NOMO-1 treated with dmso at 0.1 percent for 144 hours (cell line): ENCODE results near the gene CMBL.

Experiments used
- DNase-seq: peaks from one replicate; lab custom pipeline; 2025; ENCODE audit not compliant: unreplicated experiment; lab: John Stamatoyannopoulos, UW

CMBL gene

DNA sequence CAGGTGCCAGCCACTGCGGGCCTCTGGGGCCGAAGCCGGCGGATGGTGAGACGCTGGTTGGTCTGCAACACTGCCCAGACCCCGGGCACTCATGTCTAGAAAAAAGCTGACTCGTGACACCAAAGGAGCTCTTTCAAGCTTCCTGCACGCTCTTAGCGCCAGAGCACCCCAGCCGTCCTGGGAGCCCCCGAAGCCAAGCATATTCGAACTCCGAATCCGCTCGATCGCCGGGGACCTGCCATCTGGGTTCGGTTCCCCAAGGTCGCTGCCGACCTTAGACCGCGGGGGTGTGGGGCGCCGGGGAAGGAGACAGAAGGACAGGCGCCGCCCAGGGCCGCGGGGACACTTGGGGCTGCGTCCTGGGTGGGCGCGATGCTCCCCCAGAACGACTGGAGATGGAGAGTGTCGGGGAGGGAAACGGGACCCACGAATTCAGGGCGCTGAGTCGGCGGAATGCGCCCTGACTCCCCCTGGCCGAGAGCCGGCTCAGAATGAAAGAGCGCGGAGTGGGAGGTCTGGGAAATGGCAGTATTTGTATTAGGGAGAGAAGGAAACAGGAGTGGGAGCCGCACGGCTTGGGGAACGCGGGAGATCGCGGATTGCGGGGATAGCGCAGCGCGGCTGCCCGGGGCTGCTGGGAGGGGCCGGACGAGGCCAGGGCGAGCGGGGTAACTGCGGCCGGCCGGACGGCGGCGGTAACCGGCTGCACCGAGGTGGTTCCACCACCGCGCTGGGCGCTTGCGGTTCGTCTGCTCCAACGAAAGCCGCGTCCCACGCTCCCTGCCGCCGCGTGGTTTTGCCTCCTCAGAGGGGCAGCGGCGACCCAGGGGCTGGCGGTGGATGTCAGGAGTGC, 25.7 kb upstream of the CMBL start:
- no peak for DNase-seq

DNA sequence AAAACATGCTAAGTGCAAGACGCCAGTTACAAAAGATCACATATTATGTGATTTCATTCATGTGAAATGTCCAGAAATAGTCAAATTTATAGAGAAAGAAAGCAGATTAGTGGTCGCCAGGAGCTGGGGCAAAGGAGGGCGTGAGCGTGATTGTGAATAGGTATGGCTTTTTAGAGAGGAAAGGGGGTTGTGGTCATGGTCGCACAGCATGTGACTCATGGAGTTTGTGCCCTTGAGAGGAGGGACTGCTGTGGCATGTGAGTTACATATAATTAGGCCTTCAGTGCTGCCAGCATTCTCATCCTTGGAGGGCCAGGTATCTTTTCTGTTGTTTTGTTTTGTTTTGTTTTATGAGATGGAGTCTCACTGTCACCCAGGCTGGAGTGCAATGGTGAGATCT, 24.6 kb upstream of the CMBL start:
- no peak for DNase-seq

DNA sequence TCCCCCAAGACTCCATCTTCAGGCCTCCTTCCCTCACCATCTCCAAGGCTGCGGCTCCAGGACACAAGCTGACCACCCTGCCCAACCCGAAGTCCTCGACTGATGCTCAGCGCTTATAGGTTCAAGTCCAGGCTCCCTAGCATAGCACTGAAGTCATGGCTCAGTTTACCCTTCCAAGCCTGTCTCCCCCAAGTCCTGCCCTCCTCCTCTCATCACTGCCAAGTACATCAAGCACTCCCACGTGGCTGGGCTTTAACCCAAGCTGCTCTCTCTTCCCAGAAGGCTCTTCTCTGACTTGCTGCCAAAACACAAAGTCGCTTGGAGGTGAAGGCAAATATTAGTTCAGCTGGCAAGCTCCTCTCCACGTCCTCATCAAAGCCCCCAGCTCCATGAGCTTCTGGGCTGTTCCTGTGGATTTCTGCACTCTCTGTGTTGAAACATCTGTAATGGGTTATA, 23.7 kb upstream of the CMBL start:
- DNase-seq = no peak

DNA sequence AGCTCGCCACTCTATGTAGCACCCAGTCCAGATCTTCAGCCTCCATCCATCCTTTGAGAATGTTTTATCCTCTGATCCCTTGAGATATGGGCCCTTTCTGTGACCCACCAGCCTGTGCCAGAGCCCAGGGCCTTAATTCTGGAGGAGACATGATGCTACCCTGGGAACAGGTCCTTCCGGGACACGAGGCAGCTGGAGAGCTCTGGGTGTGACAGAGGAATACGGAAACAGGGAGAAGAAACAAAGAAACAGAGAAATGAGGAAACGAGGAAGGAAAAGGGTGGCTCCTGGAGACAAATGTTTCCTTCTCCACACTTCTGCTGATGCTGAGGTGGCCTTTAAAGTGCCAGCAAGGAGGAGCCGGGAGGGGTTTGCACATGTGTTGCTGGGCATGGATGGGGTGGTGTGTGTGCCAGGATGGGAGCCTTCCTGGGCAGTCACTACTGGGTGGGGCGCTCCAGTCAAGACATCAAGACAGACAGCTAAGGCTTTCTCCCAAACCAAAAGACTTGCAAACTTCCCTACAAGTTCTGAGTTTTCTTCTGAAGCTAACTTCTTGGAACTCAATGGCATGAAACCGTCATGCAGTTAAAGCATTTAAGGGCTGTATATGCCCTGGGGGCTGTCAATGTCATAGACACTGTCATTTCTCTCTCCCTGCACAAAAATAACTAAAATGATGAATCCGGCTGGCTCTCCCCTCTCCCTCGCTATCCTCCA, 23.0 kb upstream of the CMBL start:
- no peak for DNase-seq

DNA sequence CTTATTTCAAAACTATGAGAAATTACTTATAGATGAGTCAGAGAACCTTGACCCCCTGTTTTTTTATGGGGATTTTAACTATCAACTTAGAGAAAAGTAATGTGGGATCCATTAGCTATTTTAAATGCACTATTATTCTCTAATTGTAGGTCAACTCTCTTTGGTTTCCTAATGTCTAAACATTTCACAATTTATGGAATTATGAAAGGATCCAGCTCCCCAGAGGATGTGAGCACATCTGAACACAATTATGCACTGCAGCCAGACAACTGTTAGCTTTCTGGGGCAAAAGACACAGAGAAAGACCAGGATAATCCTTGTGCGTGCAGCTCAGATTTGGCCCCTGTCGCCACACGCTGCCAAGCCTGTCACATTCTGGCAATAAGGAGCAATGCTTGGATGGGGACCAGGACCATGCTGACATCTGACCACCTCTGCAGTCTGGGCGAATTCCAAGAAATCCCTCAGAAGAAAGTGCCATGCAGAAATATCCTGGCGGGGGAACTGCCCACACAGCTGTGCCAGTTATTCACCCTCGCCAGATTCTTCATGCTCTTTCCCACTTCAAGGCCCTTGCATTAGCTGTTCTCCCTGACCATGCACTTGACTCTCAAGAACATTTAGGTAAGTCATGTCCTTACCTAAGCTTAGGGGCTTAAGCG, 22.2 kb upstream of the CMBL start:
- DNase-seq = no peak

DNA sequence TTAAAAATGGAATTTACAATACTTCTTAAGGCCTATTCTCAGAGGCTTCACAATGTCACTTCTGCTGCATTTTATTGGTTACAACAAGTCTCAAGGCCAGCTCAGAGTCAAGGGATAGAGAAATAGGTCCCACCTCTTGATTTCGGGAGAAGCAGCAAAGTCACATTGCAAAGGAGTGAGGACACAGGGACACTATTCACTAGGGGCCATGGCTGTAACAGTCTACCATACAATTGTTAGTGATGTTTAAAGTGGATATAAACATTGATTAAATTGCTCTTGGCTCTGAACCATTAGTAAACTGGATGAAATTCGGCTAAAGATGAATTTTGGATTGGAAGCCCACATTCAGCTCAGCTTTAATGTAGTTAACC, 21.7 kb upstream of the CMBL start:
- DNase-seq = no peak

DNA sequence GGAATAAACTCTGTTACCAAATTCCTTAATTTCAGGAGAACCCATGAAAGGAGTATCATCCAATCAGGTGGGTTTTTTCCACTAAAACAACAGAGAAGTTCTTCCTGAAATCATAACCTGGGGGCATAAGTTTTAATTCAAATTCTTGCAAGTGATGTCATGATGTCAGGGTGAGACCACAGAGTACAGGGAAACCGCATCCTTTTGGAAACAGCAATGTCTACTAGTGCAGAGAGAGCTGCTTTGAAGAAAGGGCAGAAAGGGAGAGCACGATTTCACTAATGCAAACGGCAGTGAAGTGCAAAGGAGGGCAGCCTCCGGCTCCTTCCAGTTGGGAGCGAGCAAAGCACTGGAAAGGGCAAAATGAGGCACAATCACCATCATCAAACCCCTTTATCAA, 20.6 kb upstream of the CMBL start:
- DNase-seq = no peak

DNA sequence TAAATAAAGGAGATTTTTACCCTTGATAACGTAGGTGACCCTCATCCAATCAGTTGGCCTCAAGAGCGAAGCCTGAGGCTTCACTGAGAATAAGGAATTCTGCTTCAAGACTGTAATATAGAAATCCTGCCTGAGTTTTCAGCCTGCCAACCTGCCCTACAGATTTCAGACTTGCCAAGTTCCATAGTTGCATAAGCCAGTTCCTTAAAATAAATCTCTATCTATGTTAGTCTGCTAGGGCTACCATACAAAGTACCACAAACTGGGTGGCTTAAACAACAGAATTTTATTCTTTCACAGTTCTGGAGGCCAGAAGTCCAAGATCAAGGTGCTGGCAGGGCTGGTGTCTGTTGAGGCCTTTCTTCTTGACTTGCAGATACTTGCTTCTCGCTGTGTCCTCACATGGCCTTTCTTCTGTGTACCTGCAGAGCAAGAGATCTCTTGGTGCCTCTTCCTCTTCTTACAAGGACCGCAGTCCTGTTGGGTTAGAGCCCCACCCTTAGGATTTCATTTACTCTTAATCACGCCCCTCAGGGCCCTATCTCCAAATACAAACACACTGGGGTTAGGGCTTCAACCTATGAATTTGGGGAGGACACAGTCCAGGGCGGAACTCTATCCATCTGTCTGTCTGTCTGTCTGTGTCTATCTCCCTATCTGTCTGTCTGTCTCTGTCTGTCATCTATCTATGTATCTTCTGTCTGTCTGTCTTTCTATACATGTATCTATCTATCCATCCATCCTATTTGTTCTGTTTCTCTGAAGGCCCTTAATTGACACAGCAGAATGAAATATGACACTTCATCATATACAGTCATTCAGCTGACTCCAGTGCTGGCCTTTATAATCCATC, 17.0 kb upstream of the CMBL start:
- peak; percentile 86 for DNase-seq

DNA sequence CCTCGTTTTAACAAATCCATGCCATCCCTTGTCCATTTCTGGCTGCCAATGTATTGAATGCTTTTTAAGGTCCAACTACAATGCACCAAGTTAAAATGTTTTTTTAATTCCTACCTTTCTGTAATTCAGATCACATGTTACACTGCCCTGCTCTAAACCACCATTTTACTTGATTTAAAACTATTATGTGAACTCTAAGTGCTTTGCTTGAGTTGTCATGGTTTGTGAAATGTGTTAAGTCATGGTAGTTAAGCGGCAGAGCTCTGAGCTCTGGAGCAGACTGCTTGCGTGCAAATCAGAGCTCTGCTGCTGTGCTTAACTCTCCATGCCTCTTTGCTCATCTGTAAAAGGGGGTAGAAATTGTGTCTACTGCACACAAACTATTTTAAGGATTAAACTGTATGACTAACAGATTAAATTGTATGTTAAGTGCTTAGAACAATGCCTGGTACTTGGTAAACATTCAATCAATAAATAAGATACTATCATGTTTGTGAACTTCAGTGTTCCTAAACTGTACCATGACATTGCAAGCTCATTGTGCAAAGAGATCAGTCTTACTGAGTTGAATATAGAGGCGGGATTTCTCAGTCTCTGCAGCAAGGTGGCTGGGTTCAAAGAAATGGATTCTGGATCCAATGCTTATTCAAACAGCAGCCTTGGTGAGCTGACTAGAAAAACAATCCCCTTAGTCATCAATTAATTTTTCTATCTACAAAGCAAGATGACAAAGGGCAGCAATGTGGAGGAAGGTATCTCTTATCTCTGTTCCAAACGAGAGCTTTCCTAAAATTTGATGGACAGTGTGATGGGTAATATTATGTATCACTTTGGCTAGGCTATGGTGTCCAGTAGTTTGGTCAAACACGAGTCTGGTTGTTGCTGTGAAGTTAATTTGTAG, 16.1 kb upstream of the CMBL start:
- peak; percentile 46 for DNase-seq

DNA sequence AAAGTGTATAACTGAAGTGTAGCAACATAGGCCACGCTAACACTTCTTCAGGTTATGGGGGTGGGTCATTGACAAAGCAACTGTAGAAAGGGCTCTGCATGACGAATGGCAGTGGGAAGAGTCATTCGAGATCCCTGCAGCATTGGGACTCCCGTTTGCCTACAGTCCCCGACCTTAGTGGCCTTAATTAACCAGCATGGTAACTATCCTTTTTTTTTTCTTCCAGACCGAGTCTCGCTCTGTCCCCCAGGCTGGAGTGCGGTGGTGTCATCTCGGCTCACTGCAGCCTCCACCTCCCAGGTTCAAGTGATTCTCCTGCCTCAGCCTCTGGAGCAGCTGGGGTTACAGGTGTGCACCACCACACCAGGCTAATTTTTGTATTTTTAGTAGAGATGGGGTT, 14.2 kb upstream of the CMBL start:
- no peak for DNase-seq

DNA sequence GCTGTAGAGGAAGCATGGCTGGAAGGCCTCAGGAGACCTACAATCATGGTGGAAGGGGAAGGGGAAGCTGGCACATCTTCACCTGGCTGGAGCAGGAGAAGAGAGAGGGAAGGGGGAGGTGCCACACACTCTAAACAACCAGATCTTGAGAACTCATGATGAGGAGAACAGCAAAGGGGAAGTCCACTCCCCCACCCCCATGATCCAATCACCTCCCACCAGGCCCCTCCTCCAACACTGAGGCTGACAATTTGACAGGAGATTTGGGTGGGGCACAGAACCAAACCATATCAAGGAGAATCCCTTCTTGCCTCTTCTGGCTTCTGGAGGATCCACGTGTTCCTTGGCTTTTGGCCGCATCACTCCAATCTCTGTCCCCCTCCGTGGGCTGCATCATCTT, 13.1 kb upstream of the CMBL start:
- no peak for DNase-seq

DNA sequence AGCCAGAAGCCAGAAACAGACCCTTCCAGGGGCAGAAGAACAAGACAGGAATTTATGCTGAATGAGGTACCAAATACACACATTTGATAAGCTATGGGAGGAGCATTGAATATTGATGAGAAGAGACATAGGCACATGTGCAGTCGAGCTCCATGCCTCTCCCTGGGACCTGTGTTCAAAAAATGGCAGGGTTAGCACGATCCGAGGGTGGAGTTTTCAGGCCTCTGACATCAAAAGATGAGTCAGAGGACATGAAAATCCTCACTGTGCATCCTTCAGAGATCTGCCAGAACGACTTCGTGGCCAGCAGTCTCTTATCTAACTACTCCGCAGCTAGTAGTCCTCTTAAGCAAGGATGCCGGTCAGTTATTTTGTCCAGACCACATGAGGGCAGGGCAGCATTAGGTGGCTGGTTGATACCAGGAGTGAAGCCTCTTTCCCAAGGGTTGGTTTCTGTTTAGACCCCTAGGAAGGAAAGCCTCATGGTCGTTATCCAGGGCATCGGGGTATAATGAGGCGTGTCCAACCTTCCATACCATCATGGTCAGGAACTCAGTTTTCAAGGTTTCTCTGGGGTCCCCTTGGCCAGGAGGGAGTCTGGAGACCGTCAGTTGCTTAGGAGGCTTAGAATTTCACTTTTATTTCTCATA, 11.6 kb upstream of the CMBL start:
- no peak for DNase-seq

DNA sequence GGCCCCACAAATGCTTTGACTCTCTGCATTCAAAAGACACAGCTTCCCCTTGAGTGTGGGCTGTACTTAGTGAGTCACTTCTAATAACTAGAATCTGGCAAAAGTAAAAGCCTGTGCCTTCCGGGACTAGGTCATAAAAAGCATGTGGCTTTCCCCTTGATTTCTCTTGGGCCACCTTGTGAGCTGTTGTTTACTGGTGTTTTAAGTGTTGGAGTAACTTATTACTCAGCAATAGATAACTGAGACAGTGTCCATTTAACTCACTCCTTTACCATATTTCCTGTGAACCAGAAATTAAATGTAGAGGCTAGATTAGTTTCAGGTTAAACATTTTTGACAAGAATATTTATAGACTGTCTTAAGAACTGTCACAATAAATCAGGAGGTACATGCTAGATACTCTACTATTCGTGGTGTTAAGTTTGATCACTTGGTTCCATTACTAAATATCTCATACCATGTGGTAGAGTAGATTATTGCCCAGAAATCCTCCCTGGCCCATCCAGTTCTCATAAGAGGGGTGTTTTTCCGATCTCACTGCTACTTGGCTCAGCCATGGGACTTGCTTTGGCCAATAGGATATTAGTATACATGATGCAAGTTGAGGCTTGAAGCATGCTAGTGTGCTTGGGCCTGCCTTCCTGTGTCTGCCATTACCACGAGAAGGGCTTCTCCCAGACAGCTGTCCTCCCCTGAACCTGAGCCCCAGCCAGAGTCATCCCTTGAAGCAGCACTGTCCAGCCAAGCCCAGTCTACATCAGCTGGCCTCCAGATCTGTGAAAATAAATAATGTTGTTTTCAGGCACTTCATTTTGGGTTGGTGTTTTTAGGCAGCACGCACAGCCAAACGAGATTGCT, 10.4 kb upstream of the CMBL start:
- no peak for DNase-seq

DNA sequence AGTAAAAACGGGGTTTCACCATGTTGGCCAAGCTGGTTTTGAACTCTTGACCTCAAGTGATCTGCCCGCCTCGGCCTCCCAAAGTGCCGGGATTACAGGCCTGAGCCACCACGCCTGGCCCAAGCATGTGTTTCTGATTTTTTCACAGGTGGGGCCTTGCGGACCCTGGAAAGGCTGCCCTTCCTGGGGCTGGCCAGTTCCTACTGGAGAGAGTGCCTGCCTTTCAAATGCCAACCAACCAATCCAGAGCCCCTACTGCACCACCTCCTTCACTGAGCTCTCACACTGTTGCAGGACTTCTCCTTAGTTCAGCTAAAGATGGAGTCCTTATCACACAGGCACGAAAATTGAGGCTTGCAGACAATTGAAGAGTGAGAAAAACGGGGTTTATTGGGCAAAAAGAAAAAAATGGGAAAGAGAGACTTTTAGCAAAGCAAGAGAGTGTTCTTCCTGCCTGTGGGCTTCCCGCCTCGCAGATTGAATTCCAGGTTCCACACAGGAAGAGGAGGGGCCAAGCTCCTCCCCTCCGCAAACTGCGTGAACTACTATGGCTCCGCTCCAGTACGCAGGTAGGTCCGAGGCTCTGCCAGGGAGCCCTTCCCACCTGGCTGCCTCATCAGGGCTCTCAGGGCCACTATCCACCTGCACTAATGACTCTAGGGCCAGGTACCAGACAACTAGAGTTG, 8.3 kb upstream of the CMBL start:
- DNase-seq = no peak

DNA sequence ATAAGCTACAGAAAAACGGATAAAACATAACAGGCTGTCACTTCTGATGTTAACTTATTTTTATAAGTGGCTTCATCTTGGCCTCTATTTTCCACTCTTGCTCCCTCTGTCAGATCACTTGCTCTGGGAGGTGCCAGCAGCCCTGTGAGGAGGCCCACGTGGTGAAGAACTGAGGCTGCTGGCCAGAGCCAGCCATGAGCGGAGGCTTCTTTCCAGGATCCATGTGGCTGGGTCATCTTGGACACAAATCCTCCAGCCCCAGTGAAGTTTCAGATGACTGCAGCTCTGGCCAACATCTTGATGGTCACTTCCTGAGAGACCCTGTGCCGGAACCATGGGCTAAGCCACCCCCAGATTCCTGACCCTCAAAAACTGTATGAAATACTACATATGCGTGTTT, 7.5 kb upstream of the CMBL start:
- no peak for DNase-seq

DNA sequence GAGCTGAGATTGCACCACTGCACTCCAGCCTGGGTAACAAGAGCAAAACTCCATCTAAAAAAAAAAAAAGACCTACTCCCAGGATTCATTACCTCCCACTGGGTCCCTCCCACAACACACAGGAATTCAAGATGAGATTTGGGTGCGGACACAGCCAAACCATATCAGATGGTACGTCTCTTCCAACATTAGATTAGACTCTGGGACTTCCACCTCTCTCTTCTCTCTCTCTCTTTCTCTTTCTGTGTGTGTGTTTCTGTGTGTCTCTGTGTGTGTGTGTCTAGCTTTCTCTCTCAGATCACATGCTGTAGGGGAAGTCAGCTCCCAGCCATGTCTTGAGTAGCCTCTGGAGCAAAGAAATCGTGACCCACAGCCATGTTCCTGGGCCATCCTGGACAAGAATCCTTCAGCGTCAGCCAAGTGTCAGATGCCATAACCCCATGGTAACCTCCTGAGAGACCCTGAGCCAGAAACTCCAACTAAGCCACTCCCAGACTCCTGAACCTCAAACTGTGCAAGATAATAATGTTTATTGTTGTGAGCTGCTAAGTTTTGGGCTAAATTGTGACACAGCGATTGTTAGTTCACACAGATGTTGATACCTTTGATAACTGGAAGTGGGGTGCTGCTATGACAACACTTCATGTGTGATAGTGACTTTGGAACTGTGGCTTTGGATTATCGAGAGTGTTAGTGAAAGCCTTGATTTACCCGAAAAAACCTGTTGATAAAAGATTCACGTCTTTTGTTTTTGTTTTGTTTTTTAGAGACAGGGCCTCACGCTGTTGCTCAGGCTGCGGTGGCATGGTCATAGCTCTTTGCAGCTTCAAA, 4.1 kb upstream of the CMBL start:
- DNase-seq = no peak
